ENCODE data around the gene TMEM178B.
A peak's percentile ranks its signal among the peaks of the same experiment; 100 is the strongest.
"Not testable (repeated sequence)": the region's sequence is repeated elsewhere in the genome, so short reads cannot be mapped to it uniquely, and the experiment has no call there.

The TMEM178B gene

DNA sequence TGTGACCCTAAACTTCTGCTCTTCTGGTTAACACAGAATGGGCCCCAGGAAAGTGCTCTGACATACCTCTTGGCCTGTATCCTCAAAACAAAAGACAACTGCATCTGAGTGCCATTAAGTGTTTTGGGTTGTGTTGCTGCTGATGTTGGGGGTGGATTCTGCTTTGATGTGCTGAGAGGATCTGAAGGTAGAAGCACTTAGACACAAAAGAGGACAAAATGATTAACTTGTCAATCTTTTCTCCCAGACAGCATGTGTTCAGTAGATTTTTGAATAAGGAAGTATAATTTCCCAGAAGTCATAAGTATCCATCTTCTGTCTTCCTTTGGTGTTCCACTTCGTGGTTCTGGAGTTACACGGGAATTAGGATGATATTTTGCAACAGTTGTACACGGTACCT is 16.1 kb upstream of the TMEM178B start:
- no peak for TF ChIP-seq POLR2A (IDR thresholded peaks at IDR 0.05; ENCODE audit: low read length)
- no peak for TF ChIP-seq GATA1 (IDR thresholded peaks at IDR 0.05; ENCODE audit: low read depth, low read length)
- no peak for DNase-seq

DNA sequence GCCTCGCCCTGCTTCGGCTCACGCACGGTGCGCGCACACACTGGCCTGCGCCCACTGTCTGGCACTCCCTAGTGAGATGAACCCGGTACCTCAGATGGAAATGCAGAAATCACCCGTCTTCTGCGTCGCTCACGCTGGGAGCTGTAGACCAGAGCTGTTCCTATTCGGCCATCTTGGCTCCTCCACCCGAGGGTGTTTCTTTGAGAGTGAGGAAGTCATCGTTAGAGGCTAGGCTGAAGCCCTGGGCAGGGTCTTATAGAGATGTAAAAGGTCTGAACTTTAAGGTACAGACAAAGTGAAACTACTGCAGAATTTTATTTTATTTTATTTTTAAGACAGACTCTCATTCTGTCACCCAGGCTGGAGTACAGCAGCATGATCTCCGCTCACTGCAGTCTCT is 6.0 kb upstream of the TMEM178B start:
- DNase-seq, result not testable (repeated sequence)

DNA sequence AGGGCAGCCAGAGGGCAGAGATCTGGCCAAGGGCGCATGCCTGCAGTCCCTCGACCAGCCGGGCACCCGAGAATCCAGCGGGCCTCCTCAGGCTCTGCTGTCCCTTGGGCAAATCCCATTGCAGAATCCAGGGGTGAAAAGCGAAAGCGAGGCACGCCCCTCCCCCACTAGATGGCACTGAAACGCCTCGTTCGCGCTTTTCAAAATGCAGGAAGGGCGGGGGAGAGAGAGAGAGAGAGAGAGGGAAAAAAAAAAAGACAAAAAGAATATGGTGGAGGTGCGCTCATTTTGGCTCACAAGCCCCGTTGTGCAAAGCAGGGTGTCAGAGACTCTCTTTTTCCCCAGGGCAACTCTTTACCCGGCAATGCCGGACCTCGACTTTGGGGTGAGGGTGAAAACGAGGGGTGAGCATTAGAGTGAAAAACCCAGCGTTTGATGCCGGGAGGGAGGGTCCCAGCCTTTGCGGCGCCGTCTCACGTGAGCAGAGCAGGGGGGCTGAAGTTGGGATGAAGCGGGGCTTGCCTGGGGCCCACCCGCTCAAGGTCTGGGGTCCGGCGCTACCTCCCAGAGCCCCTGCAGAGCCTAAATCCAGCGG is 2.5 kb upstream of the TMEM178B start:
- DNase-seq, result peak; percentile 22 to 26
- TF ChIP-seq GATA1 (IDR thresholded peaks at IDR 0.05; ENCODE audit: low read depth, low read length) (no peak), POLR2A (IDR thresholded peaks at IDR 0.05; ENCODE audit: low read length) (no peak)

DNA sequence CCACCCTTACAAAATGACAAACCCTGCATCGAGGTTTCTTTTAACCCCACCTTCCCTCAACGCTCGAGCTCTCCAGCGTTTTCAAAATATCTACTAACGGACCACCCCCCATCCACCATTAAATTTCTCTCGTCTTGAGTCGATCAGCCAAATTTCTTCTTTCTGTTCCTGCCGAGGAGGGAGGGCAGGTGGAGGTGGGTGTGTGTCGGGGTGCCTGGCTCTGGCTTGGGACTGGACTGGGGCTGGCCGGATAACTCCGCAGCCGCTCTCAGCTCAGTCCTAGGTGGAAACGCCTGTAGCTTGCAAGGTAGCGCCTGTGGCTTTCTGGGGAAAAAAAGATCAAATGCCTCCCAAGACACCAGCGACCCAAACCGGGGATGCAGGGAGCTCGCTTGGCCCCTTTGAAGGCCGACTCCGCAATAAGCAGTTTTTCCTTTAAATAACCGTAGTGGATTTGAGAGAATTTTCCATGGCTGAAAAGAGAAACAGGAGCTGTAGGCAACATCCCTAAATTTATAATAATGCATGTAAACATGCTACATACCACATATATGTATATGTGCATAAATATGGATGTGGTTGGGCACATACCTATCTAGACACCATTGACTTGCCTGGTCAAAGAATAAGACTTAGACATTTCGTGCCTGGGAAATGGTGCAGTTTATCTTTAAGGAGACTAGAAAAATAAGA is 1.9 kb upstream of the TMEM178B start:
- TF ChIP-seq POLR2A (IDR thresholded peaks at IDR 0.05; ENCODE audit: low read length) (no peak), GATA1 (IDR thresholded peaks at IDR 0.05; ENCODE audit: low read depth, low read length) (no peak)
- DNase-seq, result no peak

DNA sequence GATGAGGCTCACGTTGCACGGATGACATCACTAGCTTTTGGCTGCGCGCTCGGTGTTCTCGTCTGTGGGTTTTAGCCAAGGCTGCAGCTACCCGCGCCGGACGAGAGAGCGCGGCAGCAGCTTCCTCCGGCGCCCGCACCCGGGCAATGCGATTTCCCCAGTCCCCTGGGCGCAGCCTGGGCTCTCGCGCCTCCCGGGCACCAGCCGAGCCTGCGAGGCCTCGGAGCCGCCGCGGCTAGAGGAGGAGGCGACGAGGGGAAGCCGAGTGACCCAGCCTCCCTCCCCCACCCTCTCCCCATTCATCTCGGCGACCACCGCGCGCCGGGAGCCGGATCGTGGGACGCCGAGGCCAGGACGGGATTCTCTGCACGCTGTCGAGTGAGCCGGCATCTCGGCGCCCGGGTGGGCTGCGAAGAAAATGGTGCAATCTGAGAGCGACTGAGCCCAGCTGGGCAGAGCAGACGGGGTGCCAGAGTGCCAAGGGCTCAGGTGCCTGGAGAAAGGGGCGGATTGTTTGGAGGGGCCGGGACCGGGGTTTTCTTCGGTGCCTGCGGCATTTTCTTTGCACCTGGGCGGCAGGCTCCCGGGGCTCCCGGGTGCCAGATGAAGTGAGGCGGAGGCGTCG is 1.2 kb upstream of the TMEM178B start:
- no peak for TF ChIP-seq POLR2A (IDR thresholded peaks at IDR 0.05; ENCODE audit: low read length)
- no peak for TF ChIP-seq GATA1 (IDR thresholded peaks at IDR 0.05; ENCODE audit: low read depth, low read length)
- DNase-seq, result no peak

DNA sequence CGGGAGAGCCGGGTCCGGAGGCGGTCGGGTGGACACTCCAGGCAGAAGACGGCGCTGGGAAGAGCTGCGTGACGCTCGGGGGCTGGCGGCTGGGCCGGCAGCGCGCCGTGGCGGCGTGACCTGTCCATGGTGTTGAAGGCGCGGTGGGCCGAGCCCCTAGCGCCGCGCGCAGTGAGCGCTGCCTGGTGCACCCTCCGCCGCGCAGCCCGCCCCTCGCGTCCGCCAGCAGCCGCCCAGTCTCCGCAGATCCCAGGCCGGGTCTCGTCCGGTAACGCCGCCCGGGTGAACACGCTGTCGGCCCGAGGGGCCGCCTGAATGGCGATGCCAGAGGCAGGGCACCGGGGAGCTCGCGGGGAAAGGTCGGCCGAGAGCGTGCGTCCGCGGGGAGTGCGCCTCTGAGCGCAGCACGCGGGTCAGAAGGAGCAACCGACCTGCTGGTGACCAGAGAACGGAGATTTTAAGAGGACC is 657 bp upstream of the TMEM178B start:
- TF ChIP-seq POLR2A (IDR thresholded peaks at IDR 0.05; ENCODE audit: low read length) (no peak), GATA1 (IDR thresholded peaks at IDR 0.05; ENCODE audit: low read depth, low read length) (no peak)
- DNase-seq, result peak; percentile 4 to 18

DNA sequence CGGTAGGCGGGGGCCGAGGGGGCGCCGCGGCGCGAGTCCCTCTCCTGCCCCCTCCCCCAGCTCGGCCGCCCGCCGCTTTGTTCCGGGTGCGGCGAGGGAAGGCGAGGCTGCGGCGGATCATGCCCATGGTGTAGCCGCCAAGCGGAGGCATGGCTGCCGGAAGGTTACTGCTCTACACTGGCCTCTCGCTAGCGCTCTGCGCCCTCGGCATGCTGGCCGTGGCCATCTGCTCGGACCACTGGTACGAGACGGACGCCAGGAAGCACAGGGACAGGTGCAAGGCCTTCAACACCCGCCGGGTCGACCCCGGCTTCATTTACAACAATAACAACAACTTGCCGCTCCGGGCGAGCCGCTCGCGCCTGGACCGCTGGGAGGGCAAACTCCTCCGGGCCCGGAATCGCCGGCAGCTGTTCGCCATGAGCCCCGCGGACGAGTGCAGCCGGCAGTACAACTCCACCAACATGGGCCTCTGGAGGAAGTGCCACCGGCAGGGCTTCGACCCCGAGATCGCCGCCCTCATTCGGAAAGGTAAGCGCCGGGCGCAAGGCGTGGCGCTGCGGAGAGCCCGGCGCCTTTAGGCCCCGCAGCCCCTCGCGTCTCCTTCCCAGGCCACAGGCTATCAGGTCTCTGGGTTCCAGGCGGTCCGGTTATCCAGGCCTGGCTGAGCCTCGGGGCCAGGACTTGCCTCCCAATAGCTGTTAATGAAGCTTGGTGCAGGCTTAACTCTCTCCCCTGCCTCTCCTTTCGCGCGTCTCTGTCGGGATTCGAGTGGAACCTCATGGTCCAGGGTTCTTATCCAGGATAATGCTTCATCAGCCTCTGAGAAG is 513 bp downstream of the TMEM178B start:
- DNase-seq, result no peak
- no peak for TF ChIP-seq GATA1 (IDR thresholded peaks at IDR 0.05; ENCODE audit: low read depth, low read length)
- no peak for TF ChIP-seq POLR2A (IDR thresholded peaks at IDR 0.05; ENCODE audit: low read length)

DNA sequence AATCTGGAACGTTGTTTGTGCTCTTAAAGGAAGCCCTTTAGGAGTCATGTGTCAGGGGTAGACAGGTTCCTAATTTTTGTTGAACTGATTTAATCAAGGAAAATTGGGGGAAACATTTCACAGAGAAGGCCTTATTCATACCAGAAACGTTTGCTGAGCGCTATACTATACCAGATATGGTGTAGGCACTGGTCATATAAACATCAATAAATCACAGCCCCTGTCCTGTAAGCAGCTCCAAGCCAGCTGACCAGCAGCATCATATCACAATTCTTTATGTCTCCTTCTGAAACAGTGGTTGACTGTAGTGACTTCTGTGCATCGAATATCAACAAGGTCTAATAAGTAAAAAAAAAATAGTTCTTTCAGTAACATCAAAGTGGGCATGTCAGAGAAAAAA is 1.1 kb downstream of the TMEM178B start:
- TF ChIP-seq GATA1 (IDR thresholded peaks at IDR 0.05; ENCODE audit: low read depth, low read length), result no peak
- TF ChIP-seq POLR2A (IDR thresholded peaks at IDR 0.05; ENCODE audit: low read length), result no peak
- DNase-seq, result no peak

DNA sequence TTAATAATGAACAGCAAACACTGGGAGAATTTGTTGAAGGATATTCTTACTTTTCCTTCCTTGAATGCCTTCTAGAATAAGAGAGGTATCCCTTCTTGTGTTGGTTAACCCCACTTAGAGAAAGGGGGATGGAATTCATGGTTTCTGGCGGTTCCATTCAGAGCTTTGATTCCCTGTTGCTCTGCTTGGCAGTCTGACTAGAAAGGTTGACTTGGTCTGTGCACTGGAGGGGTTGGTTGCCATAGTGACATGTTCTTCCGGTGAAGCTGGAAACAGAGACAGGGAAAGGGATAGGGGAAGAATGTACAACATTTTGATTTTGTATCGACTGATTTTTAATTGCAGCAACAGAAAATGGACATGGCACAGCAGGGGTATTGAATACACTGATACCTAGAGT is 2.5 kb downstream of the TMEM178B start:
- no peak for DNase-seq
- TF ChIP-seq POLR2A (IDR thresholded peaks at IDR 0.05; ENCODE audit: low read length) (no peak), GATA1 (IDR thresholded peaks at IDR 0.05; ENCODE audit: low read depth, low read length) (no peak)

DNA sequence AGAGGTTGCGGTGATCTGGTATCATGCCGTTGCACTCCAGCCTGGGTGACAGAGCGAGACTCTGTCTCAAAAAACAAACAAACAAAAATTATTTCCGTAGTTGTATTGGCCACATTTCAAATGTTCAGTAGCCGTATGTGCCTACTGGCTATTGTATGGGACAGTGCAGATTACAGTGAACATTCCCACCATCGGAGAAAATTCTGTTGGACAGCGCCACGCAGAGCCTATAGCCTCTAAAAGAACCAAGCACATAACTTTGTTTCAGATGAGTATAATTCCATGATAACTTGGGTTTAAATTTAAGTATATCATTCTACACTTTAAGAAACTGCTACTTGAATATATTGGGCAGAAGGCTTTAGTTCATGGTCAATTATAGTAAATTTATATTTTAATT is 5.4 kb downstream of the TMEM178B start:
- TF ChIP-seq POLR2A (IDR thresholded peaks at IDR 0.05; ENCODE audit: low read length) (no peak), GATA1 (IDR thresholded peaks at IDR 0.05; ENCODE audit: low read depth, low read length) (no peak)
- DNase-seq, result no peak

DNA sequence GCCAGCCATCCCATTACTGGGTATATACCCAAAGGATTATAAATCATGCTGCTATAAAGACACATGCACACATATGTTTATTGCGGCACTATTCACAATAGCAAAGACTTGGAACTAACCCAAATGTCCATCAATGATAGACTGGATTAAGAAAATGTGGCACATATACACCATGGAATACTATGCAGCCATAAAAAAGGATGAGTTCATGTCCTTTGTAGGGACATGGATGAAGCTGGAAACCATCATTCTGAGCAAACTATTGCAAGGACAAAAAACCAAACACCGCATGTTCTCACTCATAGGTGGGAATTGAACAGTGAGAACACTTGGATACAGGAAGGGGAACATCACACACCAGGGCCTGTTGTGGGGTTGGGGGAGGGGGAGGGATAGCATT is 15.6 kb downstream of the TMEM178B start:
- DNase-seq, result not testable (repeated sequence)

DNA sequence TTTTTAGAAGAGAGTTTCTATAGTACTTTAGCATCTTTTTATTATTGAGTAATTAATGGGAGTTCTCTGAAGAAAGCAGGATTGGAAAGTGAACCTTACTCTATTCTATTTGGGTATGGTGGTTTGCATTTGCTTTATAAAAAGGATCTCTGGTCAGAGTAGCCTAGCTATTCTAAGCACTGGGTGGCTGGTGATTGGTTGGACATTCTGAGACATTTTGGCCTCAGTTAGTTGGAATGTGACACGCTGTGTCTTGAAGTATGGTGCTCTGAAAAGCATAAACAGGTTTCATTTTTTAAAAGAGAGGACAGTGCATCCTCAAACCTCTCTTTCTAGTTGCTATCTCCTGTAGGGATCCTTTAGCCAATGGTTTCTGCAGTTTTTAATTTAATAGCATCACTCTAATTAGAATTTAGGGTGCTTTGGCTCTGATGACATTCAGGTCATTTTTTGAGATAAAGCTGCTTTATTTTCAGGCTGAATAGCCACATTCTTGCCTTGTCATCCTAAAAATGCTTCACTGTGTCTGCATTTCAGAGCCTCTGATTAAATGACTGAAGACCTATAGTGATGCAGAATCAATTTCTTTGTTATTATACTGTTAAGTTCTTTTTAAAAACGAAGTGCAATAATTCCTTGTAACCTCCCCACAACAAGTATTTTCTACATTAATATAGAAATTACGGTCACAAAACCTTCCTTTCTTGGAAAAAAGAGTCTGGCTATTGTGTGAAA is 20.6 kb downstream of the TMEM178B start:
- no peak for DNase-seq
- no peak for TF ChIP-seq POLR2A (IDR thresholded peaks at IDR 0.05; ENCODE audit: low read length)

DNA sequence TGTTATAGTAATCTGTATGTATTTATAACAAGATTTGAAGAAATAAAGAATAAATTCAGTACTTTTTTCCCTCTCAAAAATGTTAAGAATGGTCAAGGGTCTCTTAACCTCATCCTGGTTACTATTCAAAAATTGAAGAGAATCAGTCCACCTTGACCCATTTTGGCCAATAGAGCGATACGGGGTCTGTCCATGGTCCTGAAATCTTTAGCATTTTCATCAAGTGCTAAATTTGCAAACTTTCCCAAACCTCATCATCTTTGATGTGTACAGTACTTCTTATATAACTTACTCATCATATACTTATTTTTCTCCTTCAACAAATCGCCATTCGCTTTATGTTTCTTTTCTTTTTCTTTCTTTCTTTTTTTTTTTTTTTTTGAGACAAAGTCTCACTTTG is 23.6 kb downstream of the TMEM178B start:
- peak; percentile 18 to 23 for DNase-seq
- TF ChIP-seq GATA1 (IDR thresholded peaks at IDR 0.05; ENCODE audit: low read depth, low read length) (no peak), POLR2A (IDR thresholded peaks at IDR 0.05; ENCODE audit: low read length) (no peak)

DNA sequence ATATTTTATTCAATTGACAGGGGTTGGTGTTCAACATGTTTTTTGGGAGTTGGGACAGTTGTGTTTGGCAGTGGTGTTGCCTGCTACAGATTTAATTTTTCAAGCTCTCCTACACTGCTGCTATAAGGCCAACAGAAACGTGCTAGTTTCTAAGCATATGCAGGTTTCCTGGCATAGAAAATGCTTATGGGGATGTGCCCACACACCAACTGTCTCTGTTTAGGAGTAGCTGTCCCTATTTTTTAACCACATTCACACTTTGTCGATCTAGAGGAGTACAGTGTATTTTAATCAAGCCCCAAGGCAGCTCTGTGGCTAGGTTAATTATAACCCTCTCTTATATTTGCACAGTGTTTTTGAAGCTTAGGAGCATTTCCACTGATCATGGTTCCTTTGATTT is 28.6 kb downstream of the TMEM178B start:
- no peak for DNase-seq
- no peak for TF ChIP-seq GATA1 (IDR thresholded peaks at IDR 0.05; ENCODE audit: low read depth, low read length)
- no peak for TF ChIP-seq POLR2A (IDR thresholded peaks at IDR 0.05; ENCODE audit: low read length)
